HG02610 (cell line): ENCODE results near the gene ELOVL2.
"Not testable (repeated sequence)": the region's sequence is repeated elsewhere in the genome, so short reads cannot be mapped to it uniquely, and the experiment has no call there.

Experiments
- ATAC-seq: cut with Tn5 transposase; IDR thresholded peaks from one replicate; pipeline ENCODE4 v1.9.1; 2021; ENCODE audit warnings: mild to moderate bottlenecking, moderate library complexity; ENCODE audit not compliant: unreplicated experiment

The ELOVL2 gene

GRCh38 chr6:10989587-10989986 is 54.5 kb downstream of the ELOVL2 start:
- no peak for ATAC-seq

GRCh38 chr6:10984959-10985358 is 59.1 kb downstream of the ELOVL2 start:
- ATAC-seq: not testable (repeated sequence)

GRCh38 chr6:10981409-10981808 is 62.7 kb downstream of the ELOVL2 start:
- no peak for ATAC-seq

- ATAC-seq: no peak
These were observed 64.5 kb downstream of the ELOVL2 start for GRCh38 chr6:10979603-10980002.

- no peak for ATAC-seq
These were observed 66.7 kb downstream of the ELOVL2 start for GRCh38 chr6:10977231-10977968.

GRCh38 chr6:10976571-10976970 is 67.5 kb downstream of the ELOVL2 start:
- ATAC-seq: no peak

GRCh38 chr6:10972196-10972595 is 71.9 kb downstream of the ELOVL2 start:
- no peak for ATAC-seq

- no peak for ATAC-seq
These were observed 73.4 kb downstream of the ELOVL2 start for GRCh38 chr6:10970731-10971130.

GRCh38 chr6:10968776-10969175 is 75.3 kb downstream of the ELOVL2 start:
- ATAC-seq: no peak

- ATAC-seq: peak; percentile 88
These were observed 79.4 kb downstream of the ELOVL2 start for GRCh38 chr6:10964684-10965083.

- peak; percentile 8 for ATAC-seq
These were observed 81.0 kb downstream of the ELOVL2 start for GRCh38 chr6:10963113-10963512.

- ATAC-seq: peak; percentile 74
These were observed 81.4 kb downstream of the ELOVL2 start for GRCh38 chr6:10962673-10963072.

GRCh38 chr6:10961837-10962236 is 82.3 kb downstream of the ELOVL2 start:
- ATAC-seq: no peak

GRCh38 chr6:10960171-10960570 is 83.9 kb downstream of the ELOVL2 start:
- no peak for ATAC-seq

GRCh38 chr6:10957414-10957886 is 86.7 kb downstream of the ELOVL2 start:
- no peak for ATAC-seq

GRCh38 chr6:10956776-10957175 is 87.3 kb downstream of the ELOVL2 start:
- no peak for ATAC-seq

GRCh38 chr6:10954590-10955010 is 89.5 kb downstream of the ELOVL2 start:
- peak; percentile 88 for ATAC-seq

- ATAC-seq: no peak
These were observed 92.3 kb downstream of the ELOVL2 start for GRCh38 chr6:10951675-10952282.

- ATAC-seq: no peak
These were observed 94.3 kb downstream of the ELOVL2 start for GRCh38 chr6:10949579-10950490.

- ATAC-seq: no peak
These were observed 96.1 kb downstream of the ELOVL2 start for GRCh38 chr6:10947966-10948365.

- ATAC-seq: no peak
These were observed 98.3 kb downstream of the ELOVL2 start for GRCh38 chr6:10945845-10946244.
